Esophagus squamous epithelium (tissue), 5 donors: ENCODE data around the gene TPPP2. TPM values are rescaled to one million over a fixed set of nuclear protein-coding genes. Genes with fewer than 3 reads are reported as not detected.

Experiments
- DNase-seq: peaks from one replicate; lab custom pipeline; 2025; lab: John Stamatoyannopoulos, UW
- H3K27ac ChIP-seq, 4 donors: fragments of 200-600 bp; sonication (generic); one replicate each; pipeline ENCODE4 v1.5.1; 2016 to 2019; ENCODE audit warnings: mild to moderate bottlenecking in 1 of 4
- H3K27me3 ChIP-seq, 4 donors: fragments of 200-600 bp; sonication (generic); 1 replicate in 3 of 4; 2 replicates in 1 of 4; pipeline versions ENCODE4 v1.5.1 to v1.6.0; 2017 to 2021; ENCODE audit warnings: antibody characterized with exemption in 1 of 4
- H3K36me3 ChIP-seq, 3 donors: fragments of 200-600 bp; sonication (generic); one replicate each; pipeline ENCODE4 v1.5.1; 2016 to 2019
- H3K4me1 ChIP-seq, 3 donors: fragments of 200-600 bp; sonication (generic); one replicate each; pipeline ENCODE4 v1.5.1; 2017 to 2019
- H3K4me3 ChIP-seq, 4 donors: fragments of 200-600 bp; sonication (generic); 1 replicate in 3 of 4; 2 replicates in 1 of 4; pipeline ENCODE4 v1.5.1; 2016 to 2019; ENCODE audit warnings: mild to moderate bottlenecking in 2 of 4, moderate library complexity in 1 of 4
- H3K9me3 ChIP-seq, 3 donors: fragments of 200-600 bp; sonication (generic); one replicate each; pipeline ENCODE4 v1.5.1; 2016 to 2019
- CTCF ChIP-seq, 6 experiments: fragments of 450-650 bp in 4 of 6; fragments of 200-600 bp in 2 of 6; sonication (generic) in 2 of 6; IDR thresholded peaks; one replicate each; pipeline ENCODE4 v1.5.1; 2016 to 2019; ENCODE audit warnings: antibody characterized with exemption in 6 of 6, mild to moderate bottlenecking in 4 of 6, moderate library complexity in 4 of 6
- POLR2A ChIP-seq, 4 donors: fragments of 450-650 bp; IDR thresholded peaks; one replicate each; pipeline ENCODE4 v1.6.1; 2017; ENCODE audit warnings: antibody characterized with exemption in 4 of 4, mild to moderate bottlenecking in 4 of 4, moderate library complexity in 3 of 4
- WGBS, 2 donors: methylation state at CpG; one replicate each; pipeline ENCODE4 v1.1.5; 2018; 5-methylcytosine and 5-hydroxymethylcytosine counted together
- intact Hi-C: fragments of 100-400 bp; cut with DNase I; formaldehyde crosslinking; loops from one replicate; pipeline ENCODE4 v1.15.0; 2022
- total RNA-seq, 4 donors: library from RNA; depleted of rRNA; stranded (reverse); fragments of >200 nt; gene quantifications; one replicate each; pipeline ENCODE4 v1.1.0, GENCODE V29; 2016
- donor health status: DM: yes; HTN: yes; CAD: no.

TPPP2 gene
- total RNA-seq, 4 donors from 2014 or later = not detected

- intact Hi-C loops = no loop called here
- H3K27ac ChIP-seq = no peak overlapping the region
- no peak overlapping the region for H3K4me3 ChIP-seq
- no peaks in the 10 kb centered on the region for H3K27me3 ChIP-seq
- DNase-seq = no peak
- H3K36me3 ChIP-seq = no peaks in the 10 kb centered on the region
- H3K9me3 ChIP-seq = no peaks in the 10 kb centered on the region
- H3K4me1 ChIP-seq = no peaks in the 10 kb centered on the region
- WGBS, 2 donors = 85 to 89% methylated on average over 14 to 20 of the region's 20 CpGs
- TF ChIP-seq POLR2A (IDR thresholded peaks at IDR 0.05) (no peak), CTCF (IDR thresholded peaks at IDR 0.05) (no peak)
Observed at GRCh38 chr14:21053184-21054122, 23.4 kb downstream of the TPPP2 start.

GRCh38 chr14:21054123-21054767, 24.2 kb downstream of the TPPP2 start:
- 71 to 72% methylated on average over 3 of the region's 3 CpGs for WGBS, 2 donors
- Histone ChIP-seq H3K27me3 (no peaks in the 10 kb centered on the region), H3K9me3 (no peaks in the 10 kb centered on the region), H3K27ac (no peak overlapping the region), H3K36me3 (no peaks in the 10 kb centered on the region), H3K4me1 (no peaks in the 10 kb centered on the region), H3K4me3 (no peak overlapping the region)
- intact Hi-C loops = no loop called here
- TF ChIP-seq POLR2A (IDR thresholded peaks at IDR 0.05) (no peak), CTCF (IDR thresholded peaks at IDR 0.05) (no peak)
- DNase-seq = no peak

- no peak overlapping the region for H3K27ac ChIP-seq
- H3K4me1 ChIP-seq = no peaks in the 10 kb centered on the region
- DNase-seq = no peak
- H3K9me3 ChIP-seq = no peaks in the 10 kb centered on the region
- intact Hi-C loops = no loop called here
- H3K36me3 ChIP-seq = no peaks in the 10 kb centered on the region
- 86 to 90% methylated on average over 4 of the region's 4 CpGs for WGBS, 2 donors
- TF ChIP-seq POLR2A (IDR thresholded peaks at IDR 0.05) = no peak
- no peak for TF ChIP-seq CTCF (IDR thresholded peaks at IDR 0.05)
- no peaks in the 10 kb centered on the region for H3K27me3 ChIP-seq
- no peak overlapping the region for H3K4me3 ChIP-seq
Observed at GRCh38 chr14:21054768-21055145, 24.7 kb downstream of the TPPP2 start.

- H3K27ac ChIP-seq = no peak overlapping the region
- no peak for TF ChIP-seq POLR2A (IDR thresholded peaks at IDR 0.05)
- no peak for TF ChIP-seq CTCF (IDR thresholded peaks at IDR 0.05)
- 60 to 73% methylated on average over 3 to 4 of the region's 5 CpGs for WGBS, 2 donors
- no peaks in the 10 kb centered on the region for H3K27me3 ChIP-seq
- H3K4me3 ChIP-seq = no peak overlapping the region
- intact Hi-C loops = no loop called here
- no peaks in the 10 kb centered on the region for H3K4me1 ChIP-seq
- H3K36me3 ChIP-seq = no peaks in the 10 kb centered on the region
- no peak for DNase-seq
- H3K9me3 ChIP-seq = no peaks in the 10 kb centered on the region
Observed at GRCh38 chr14:21055432-21056117, 25.6 kb downstream of the TPPP2 start.
